HEK293T (cell line): Measurements from ENCODE around the gene TMTC3.

Source experiments
- FOXM1 ChIP-seq: fragments of 450-650 bp; IDR thresholded peaks from 2 replicates; pipeline ENCODE4 v1.6.1; 2017; ENCODE audit warnings: mild to moderate bottlenecking, borderline replicate concordance
- SUZ12 ChIP-seq: fragments of 450-650 bp; IDR thresholded peaks from 2 replicates; pipeline ENCODE4 v1.6.1; 2016; ENCODE audit warnings: mild to moderate bottlenecking
- ZNF384 ChIP-seq: fragments of 450-650 bp; IDR thresholded peaks from 2 replicates; pipeline ENCODE4 v1.6.1; 2016

GRCh38 chr12:88111074-88111652, 30.9 kb upstream of the TMTC3 start:
- TF ChIP-seq FOXM1 (no peak), ZNF384 (no peak), SUZ12 (no peak)
